Measurements from ENCODE around the gene ERGIC1. TPM values are rescaled to one million over a fixed set of nuclear protein-coding genes. Genes with fewer than 3 reads are reported as not detected.

The ERGIC1 gene
- total RNA-seq, 2 donors from 2014 or later: 46.5 to 93.1 TPM

DNA sequence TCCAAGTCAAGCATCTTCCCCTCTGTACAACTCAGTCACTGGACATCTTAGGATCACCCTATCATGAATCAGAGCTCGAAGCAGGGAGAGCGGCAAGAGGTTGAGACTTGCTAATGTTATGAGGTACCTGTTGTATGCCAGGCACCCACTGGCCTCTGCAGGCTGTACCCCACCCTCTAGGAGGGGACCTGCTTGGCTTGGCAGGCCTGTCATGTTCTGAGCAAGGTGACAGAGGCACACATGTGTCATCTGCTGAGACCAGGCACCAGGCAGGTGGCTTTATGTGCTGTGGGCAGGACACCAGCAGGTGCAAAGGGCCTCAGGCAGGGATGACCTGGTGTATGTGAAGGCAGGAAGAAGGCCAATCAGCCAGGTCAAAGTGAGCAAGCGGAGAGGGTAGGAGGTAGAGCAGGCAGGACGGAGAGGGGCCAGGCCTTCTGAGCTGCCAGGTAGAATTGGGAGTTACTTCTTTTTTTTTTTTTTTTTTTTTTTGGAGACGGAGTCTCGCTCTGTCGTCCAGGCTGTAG is 64.9 kb downstream of the ERGIC1 start:
- intact Hi-C loops (cut with DNase I): no loop called here
- H3K4me3 ChIP-seq: no peak overlapping the region
- 97 to 99% methylated on average over 5 to 7 of the region's 7 CpGs for WGBS, 2 donors
- H3K27ac ChIP-seq: peak overlapping the region in 3 of 4 donors; percentile 41 to 100 (median 99)
- no peak for DNase-seq
- no peaks in the 10 kb centered on the region for H3K36me3 ChIP-seq (replicated peaks in 1 of 2; ENCODE audit: insufficient read depth in 1 of 2, low read depth in 2 of 2)
- ATAC-seq: no peak
- TF ChIP-seq, protein P1, sequence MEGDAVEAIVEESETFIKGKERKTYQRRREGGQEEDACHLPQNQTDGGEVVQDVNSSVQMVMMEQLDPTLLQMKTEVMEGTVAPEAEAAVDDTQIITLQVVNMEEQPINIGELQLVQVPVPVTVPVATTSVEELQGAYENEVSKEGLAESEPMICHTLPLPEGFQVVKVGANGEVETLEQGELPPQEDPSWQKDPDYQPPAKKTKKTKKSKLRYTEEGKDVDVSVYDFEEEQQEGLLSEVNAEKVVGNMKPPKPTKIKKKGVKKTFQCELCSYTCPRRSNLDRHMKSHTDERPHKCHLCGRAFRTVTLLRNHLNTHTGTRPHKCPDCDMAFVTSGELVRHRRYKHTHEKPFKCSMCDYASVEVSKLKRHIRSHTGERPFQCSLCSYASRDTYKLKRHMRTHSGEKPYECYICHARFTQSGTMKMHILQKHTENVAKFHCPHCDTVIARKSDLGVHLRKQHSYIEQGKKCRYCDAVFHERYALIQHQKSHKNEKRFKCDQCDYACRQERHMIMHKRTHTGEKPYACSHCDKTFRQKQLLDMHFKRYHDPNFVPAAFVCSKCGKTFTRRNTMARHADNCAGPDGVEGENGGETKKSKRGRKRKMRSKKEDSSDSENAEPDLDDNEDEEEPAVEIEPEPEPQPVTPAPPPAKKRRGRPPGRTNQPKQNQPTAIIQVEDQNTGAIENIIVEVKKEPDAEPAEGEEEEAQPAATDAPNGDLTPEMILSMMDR (IDR thresholded peaks at IDR 0.05): no peak
- no peak for TF ChIP-seq POLR2A (IDR thresholded peaks at IDR 0.05)
- H3K27me3 ChIP-seq: no peaks in the 10 kb centered on the region
- H3K9me3 ChIP-seq: no peaks in the 10 kb centered on the region
- peaks cover 48% of the 10 kb centered on the region for H3K4me1 ChIP-seq

- no peaks in the 10 kb centered on the region for H3K36me3 ChIP-seq (replicated peaks in 1 of 2; ENCODE audit: insufficient read depth in 1 of 2, low read depth in 2 of 2)
- H3K27ac ChIP-seq: peak overlapping the region in 3 of 4 donors; percentile 99 to 100 (median 99)
- 92% methylated on average over 7 of the region's 7 CpGs for WGBS, 2 donors
- H3K4me1 ChIP-seq: peaks cover 52% of the 10 kb centered on the region
- TF ChIP-seq, protein P1 (IDR thresholded peaks at IDR 0.05): no peak
- TF ChIP-seq POLR2A (IDR thresholded peaks at IDR 0.05): no peak
- ATAC-seq (no peak), DNase-seq (no peak)
- H3K9me3 ChIP-seq: no peaks in the 10 kb centered on the region
- intact Hi-C loops (cut with DNase I): no loop called here
- no peaks in the 10 kb centered on the region for H3K27me3 ChIP-seq
- no peak overlapping the region for H3K4me3 ChIP-seq
Measured at GRCh38 chr5:172899436-172899835, 65.4 kb downstream of the ERGIC1 start.

GRCh38 chr5:172901012-172901780 is 67.1 kb downstream of the ERGIC1 start:
- ATAC-seq: peak; percentile 62
- H3K4me3 ChIP-seq: no peak overlapping the region
- peak in 2 of 3 donors; percentile 28 to 34 for TF ChIP-seq POLR2A (IDR thresholded peaks at IDR 0.05)
- TF ChIP-seq, protein P1 (IDR thresholded peaks at IDR 0.05): peak in 2 of 7 experiments; percentile 13 to 26
- intact Hi-C loops (cut with DNase I): no loop called here
- H3K4me1 ChIP-seq: peaks cover 65% of the 10 kb centered on the region
- peak overlapping the region; percentile 98 to 100 (median 99) for H3K27ac ChIP-seq
- H3K36me3 ChIP-seq (replicated peaks in 1 of 2; ENCODE audit: insufficient read depth in 1 of 2, low read depth in 2 of 2): no peaks in the 10 kb centered on the region
- H3K9me3 ChIP-seq: no peaks in the 10 kb centered on the region
- 38 to 43% methylated on average over 10 of the region's 10 CpGs for whole genome bisulfite sequencing, 2 donors
- peak; percentile 92 to 96 (median 94) for DNase-seq
- H3K27me3 ChIP-seq: no peaks in the 10 kb centered on the region

DNA sequence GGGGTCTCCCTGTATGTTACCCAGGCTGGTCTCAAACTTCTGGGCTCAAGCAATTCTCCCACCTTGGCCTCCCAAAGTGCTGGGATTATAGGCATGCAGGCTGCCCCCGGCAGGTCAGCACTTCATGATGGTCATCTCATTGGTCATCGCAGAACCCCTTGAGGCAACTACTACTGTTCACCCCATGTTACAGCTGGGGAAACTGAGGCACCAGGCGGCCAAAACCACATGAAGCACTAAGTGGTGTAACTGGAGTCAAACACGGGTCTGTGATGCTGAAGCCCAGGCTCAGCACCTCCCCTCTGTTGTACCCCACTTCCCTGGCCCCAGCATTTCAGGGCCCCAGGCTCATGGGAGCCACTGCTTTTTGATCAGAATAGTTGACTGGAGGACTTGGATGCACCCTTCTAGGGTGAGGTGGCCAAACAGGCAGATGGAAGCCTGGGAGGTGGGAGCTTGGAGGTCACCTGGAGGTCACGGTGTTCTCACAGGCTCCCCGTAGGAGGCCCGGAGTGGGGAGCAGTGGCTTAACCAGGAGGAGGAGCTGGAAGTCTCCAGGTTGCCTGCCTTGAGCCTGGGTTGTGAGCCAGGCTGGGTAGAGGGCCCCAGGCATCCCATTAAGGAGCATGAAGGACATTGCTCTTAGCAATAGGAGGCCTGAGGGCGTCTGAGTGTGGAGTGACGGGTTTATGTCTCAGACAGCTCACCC is 67.9 kb downstream of the ERGIC1 start:
- no peak for DNase-seq
- WGBS, 2 donors: 76 to 84% methylated on average over 8 to 9 of the region's 9 CpGs
- TF ChIP-seq, protein P1 (IDR thresholded peaks at IDR 0.05): no peak
- peak in 1 of 3 donors; percentile 8 for TF ChIP-seq POLR2A (IDR thresholded peaks at IDR 0.05)

More for the DNA sequence above, 67.9 kb downstream of the ERGIC1 start:
- intact Hi-C loops (cut with DNase I): no loop called here
- Histone ChIP-seq H3K4me1 (peaks cover 71% of the 10 kb centered on the region), H3K27ac (peak overlapping the region; percentile 98 to 100 (median 99)), H3K4me3 (no peak overlapping the region), H3K36me3 (replicated peaks in 1 of 2; ENCODE audit: insufficient read depth in 1 of 2, low read depth in 2 of 2) (no peaks in the 10 kb centered on the region), H3K9me3 (no peaks in the 10 kb centered on the region), H3K27me3 (no peaks in the 10 kb centered on the region)
- no peak for ATAC-seq

All from body of pancreas (tissue), 4 donors.